Uterus (tissue), 2 donors: ENCODE results near the gene GPLD1.

Source experiments
- POLR2A ChIP-seq, 2 donors: fragments of 450-650 bp; IDR thresholded peaks; one replicate each; pipeline ENCODE4 v1.6.1; 2016; ENCODE audit warnings: antibody characterized with exemption in 2 of 2, mild to moderate bottlenecking in 1 of 2, moderate library complexity in 1 of 2
- TF ChIP-seq, protein P1 (sequence below), 4 experiments: fragments of 200-600 bp in 2 of 4; fragments of 450-650 bp in 2 of 4; sonication (generic) in 2 of 4; IDR thresholded peaks; one replicate each; pipeline ENCODE4 v1.5.1; 2016 to 2019; ENCODE audit warnings: antibody characterized with exemption in 4 of 4, mild to moderate bottlenecking in 2 of 4, moderate library complexity in 1 of 4

DNA sequence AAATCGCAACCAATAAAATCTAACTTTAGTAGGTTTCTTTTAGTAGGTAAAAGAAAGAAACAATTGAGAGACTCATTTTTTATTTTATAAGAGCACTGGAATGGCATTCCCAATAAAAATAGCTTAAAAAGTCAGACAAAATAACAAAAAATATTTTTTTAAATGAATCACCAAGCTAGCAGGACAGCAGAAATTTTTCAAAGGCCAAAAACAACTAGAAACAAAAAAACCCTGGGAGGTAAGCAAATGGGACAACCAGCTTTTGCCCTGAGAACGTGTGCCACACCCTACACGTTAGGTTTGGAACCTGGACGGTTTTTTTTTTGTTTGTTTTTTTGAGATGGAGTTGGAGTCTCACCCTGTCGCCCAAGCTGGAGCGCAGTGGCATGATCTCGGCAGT lies 19.6 kb downstream of the GPLD1 start:
- TF ChIP-seq, protein P1, sequence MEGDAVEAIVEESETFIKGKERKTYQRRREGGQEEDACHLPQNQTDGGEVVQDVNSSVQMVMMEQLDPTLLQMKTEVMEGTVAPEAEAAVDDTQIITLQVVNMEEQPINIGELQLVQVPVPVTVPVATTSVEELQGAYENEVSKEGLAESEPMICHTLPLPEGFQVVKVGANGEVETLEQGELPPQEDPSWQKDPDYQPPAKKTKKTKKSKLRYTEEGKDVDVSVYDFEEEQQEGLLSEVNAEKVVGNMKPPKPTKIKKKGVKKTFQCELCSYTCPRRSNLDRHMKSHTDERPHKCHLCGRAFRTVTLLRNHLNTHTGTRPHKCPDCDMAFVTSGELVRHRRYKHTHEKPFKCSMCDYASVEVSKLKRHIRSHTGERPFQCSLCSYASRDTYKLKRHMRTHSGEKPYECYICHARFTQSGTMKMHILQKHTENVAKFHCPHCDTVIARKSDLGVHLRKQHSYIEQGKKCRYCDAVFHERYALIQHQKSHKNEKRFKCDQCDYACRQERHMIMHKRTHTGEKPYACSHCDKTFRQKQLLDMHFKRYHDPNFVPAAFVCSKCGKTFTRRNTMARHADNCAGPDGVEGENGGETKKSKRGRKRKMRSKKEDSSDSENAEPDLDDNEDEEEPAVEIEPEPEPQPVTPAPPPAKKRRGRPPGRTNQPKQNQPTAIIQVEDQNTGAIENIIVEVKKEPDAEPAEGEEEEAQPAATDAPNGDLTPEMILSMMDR (IDR thresholded peaks at IDR 0.05): no peak
- no peak for TF ChIP-seq POLR2A (IDR thresholded peaks at IDR 0.05)
